ENCODE measurements around the gene NID1.
"Not testable (repeated sequence)": the region's sequence is repeated elsewhere in the genome, so short reads cannot be mapped to it uniquely, and the experiment has no call there.

NID1 gene

DNA sequence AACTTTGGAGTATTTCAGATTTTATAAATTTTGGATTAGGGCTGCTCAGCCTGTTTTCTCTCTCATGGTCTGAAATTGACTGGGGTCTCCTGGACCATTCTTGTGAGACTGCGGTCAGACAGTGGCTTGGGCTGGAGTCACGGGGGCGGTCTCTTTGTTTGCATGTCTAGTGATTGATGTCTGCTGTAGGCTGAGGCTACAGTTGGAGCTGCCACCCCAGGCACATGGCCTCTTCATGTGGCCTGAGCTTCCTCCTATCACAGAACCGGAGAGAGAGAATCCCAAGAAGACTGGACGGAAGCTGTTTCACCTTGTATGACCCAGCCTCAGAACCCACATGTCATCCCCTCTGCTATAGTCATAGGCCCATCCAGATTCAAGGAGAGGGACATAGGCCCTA, 96.1 kb downstream of the NID1 start:
- DNase-seq (ENCODE audit: low read depth), result no peak

GRCh38 chr1:235966134-235966533, 98.8 kb downstream of the NID1 start:
- not testable (repeated sequence) for DNase-seq (ENCODE audit: low read depth)

DNA sequence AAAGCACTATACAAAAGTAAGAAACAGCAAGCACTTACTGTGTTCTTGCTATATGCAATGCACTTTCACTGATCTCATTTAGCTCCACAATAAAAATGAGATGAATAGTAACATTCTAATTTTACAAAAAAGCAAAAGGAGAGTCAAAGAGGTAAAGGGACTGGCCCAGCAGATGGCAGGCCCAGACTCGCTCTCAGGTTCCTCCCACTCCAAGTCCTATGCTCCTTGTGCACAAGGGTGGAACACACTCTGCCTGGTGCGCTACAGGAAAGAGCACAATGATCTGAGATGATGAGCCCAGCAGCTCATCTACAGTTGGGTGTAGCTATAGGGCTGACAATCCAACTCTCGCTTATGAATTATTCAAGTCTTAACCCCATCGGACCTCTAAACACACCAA, 104.1 kb downstream of the NID1 start:
- no peak for DNase-seq (ENCODE audit: low read depth)

DNA sequence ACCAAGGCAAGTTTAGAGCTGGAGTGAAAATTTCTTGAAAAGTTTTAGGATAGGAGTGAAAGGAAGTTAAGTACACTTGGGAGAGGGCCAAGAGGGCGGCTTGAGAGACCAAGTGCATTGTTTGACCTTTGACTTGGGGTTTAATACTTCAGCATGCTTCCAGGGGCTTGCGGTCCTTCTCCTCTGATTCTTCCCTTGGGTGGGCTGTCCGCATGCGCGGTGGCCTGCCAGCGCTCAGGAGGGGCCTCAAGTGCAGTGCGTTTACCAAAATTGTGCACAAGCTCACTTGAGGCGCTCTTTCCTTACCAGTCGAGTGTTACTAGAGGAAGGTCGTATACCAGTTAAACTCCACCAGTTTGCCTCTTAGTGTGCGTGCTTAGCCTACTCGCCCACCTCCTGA, 106.9 kb downstream of the NID1 start:
- no peak for DNase-seq (ENCODE audit: low read depth)

DNA sequence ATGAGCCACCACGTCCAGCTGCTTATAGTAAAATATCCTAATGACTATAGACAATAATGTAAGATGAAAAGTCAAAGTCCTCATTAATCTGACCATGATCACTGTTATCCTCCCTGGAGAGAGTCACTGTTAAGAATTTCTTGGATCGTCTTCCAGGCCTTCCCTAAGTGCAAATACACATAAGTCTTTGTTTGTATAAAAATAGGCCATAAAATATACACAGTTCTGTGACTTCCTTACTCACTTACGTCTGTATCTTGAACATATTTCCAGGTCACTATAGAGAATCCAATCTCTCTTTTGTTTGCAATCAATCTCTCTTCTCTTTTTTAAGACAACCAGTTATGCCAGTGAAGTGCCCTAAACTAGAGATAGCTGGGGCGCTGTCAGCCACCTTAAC, 109.1 kb downstream of the NID1 start:
- no peak for DNase-seq (ENCODE audit: low read depth)

DNA sequence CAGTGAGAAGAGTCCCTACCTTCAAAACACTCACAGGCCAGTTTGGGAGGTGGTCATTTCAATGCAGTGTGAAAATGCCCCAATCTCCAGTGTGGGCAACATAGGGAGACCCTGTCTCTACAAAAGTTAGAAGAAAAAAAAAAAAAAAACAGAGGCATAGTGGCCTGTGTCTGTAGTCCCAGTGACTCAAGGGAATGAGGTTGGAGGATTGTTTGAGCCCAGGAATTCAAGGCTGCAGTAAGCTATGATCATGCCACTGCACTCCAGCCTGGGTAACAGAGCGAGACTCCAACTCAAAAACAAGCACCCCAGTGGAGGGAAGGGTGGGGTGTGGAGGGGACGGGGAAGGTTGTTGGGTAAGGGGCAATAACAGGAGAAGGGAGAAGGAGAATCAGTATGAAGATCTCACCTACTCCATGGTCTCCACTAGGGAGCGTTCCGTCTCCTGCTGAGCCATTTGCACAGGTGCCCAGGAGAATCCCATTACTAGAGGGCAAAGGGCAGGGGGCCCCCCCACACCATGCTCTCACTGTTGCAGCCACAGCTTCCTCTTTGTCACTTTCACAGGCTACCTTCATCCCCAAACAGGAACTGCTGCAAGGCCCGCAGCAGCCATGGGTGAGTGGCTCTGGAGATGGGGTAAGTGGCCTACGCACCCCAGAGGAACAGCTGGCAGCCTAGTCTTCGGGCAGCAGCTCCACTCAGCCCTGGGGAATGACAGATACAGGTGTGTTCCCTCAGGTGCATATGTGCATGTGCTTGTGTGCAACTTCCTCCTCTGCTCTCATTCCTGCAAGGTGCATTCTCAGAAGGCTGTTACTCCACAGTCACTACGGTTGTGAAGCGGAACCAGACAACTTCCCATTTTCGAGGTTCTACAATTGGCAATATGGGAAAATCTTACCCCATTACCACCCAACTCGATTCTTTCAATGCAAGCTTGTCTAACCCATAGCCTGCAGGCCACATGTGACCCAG, 110.3 kb downstream of the NID1 start:
- no peak for DNase-seq (ENCODE audit: low read depth)

DNA sequence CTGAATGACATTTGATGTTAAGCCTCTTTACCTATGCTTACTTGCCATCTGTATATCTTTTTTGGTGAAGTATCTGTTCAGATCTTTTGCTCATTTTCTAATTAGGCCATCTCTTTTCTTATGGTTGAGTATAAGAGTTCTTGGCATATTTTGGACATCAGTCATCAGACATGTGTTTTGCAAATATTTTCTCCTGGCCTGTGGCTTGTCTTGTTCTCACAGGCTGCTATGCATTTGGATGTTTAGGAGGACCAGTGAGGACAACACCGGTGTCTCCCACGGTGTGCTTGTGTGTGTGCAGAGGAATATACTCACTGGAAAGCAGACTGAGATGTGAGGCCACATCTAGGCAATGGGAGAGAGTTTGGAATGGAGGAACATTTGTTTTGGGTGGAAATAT, 111.1 kb downstream of the NID1 start:
- DNase-seq (ENCODE audit: low read depth), result peak; percentile 88

DNA sequence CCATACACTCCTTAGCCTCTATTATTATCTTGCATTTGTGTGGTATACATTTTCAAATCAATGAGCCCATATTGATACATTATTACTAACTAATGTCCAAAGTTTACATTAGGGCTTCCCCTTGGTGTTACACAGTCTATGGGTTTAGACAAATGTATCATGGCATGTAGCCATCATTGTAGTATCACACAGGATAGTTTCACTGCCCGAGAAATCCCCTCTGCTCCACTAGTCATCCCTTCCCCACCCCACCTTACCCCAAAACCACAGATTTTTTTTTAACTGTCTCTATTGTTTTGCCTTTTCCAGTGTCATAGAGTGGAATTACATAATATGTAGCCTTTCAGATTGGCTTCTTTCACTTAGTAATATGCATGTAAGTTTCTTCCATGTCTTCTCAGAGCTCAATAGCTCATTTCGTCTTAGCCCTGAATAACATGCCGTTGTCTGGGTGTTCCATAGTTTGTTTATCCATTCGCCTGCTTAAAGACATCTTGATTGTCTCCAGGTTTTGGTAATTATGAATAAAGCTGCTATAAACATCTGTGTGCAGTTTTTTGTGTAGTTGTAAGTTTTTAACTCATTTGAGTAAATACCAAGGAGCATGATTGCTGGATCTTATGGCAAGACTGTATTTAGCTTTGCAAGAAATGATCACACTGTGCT, 111.8 kb downstream of the NID1 start:
- no peak for DNase-seq (ENCODE audit: low read depth)

DNA sequence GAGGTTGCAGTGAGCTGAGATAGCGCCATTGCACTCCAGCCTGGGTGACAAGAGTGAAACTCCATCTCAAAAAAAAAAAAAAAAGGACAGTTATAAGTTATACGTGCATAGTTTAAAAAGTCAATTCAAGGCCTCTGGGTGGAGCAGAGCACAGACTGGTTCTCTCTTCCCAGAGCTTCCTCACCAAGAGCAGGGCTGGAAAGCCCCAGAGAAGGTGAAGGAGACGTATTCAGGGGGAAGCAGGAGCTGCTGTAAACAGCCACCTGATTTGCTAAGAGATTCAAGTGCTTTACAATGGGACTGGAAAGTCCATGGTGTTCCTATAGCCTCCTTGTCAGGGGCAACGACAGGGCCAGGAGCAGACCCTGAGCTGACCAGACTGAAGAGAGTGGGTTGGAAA, 113.2 kb downstream of the NID1 start:
- DNase-seq (ENCODE audit: low read depth), result no peak

GRCh38 chr1:235950318-235950717, 114.6 kb downstream of the NID1 start:
- no peak for DNase-seq (ENCODE audit: low read depth)

- DNase-seq (ENCODE audit: low read depth), result no peak
Measured at GRCh38 chr1:235948774-235949427, 116.0 kb downstream of the NID1 start.

DNA sequence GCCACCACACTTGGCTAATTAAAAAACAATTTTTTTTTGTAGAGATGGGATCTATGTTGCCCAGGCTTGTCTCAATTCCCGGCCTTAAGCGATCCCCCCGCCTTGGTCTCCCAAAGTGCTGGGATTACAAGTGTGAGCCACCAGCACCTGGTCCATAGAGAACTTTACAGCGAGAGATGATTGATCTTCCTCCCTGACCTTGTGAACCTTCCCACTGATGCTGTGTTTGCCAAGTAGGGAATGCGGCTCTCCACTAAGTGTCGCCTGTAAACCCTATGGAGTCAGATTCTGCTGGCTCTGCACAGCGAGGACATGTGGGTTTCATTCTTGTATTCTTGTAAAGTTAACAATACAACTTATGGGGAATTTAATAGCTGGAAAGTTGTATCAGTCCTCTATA, 116.9 kb downstream of the NID1 start:
- no peak for DNase-seq (ENCODE audit: low read depth)

- DNase-seq (ENCODE audit: low read depth), result peak; percentile 52
Measured at GRCh38 chr1:235946571-235946981, 118.3 kb downstream of the NID1 start.

DNA sequence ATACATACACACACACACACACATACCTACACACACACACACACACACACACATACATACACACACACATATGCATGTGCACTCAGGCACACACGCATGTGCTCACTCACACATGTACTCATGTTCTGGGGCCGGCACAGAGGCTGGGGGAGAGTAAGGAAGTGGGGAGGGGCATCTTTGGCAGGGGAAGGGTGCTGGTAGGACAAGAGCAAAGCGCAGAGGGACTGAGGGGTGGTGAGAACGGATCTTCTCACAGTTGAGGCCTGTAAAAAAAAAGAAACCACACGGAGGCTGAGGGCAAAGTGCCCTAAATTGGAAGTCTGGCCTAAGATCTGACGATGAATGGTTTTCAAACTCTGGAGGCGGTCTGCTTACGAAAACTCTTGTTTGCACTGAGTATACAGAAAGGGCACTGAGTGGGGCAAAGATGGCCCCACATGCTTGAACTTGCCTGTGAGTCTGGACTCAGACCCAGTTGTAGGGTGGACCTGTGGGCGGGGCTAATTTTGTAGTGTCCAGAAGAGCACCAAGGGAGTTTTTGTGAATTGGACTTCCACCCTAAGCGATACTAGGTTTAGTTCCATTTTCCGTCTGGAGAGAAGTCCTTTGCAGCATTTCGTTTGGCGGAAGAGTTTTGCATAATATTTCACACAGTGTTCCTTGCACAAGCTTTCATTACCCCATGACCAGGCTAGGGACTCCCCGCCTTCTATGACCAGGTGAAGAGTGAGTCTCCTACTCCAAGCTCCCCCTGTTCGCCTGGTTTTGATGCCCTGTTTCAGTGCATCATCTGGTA, 118.9 kb downstream of the NID1 start:
- no peak for DNase-seq (ENCODE audit: low read depth)

- peak; percentile 72 for DNase-seq (ENCODE audit: low read depth)
Measured at GRCh38 chr1:235943581-235944114, 121.2 kb downstream of the NID1 start.

DNA sequence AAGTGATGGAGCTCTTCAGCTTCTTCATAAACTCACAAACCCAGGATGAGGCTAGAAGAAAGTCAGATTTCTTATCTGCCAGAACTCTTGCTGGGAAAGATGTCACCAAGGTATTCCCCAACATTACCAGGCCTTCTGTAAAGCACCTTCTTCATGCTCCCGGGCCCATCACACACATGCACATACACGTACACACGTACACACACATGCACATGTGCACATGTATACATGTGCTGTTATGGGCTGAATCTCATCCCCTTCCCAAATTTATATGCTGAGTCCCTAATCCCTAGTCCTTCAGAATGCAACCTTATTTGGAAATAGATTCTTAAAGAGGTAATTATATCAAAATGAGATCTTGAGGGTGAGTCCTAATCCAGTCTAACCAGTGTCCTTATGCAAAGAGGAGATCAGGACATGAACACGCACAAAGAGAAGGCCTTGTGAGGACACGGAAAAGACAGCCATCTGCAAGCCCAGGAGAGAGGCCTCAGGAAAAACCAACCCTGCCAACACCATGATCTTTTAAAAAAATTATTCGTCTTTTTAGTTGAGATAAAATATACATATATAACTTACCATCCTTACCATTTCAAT, 121.8 kb downstream of the NID1 start:
- DNase-seq (ENCODE audit: low read depth), result no peak

GRCh38 chr1:235942625-235942934, 122.3 kb downstream of the NID1 start:
- DNase-seq (ENCODE audit: low read depth), result no peak

GRCh38 chr1:235941876-235942624, 122.8 kb downstream of the NID1 start:
- peak; percentile 65 for DNase-seq (ENCODE audit: low read depth)

- DNase-seq (ENCODE audit: low read depth), result no peak
Measured at GRCh38 chr1:235940285-235940684, 124.6 kb downstream of the NID1 start.

DNA sequence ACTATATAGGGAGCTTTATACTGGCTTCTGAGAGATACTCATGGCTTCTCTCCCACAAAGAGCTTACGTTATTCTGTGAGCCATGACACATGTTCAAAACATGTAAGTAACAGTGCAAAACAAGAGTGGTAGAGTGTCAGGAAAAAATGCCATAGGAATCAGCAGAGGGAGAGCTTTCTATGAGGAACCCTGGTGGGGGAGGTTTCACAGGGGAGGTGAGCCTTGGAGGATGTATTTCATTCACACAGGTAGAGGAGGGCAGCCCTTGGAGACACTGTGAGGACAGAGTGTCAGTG, 125.5 kb downstream of the NID1 start:
- no peak for DNase-seq (ENCODE audit: low read depth)
